GM19193 (cell line): Measurements from ENCODE around the gene MAEL.

Source experiments
- POLR2A ChIP-seq: IDR thresholded peaks from 4 replicates; pipeline ENCODE4 v1.6.1; 2011; ENCODE audit not compliant: insufficient read depth, insufficient read length; ENCODE audit errors: extremely low read depth

The MAEL gene

GRCh38 chr1:166971252-166971651, 17.8 kb upstream of the MAEL start:
- TF ChIP-seq POLR2A, result no peak

DNA sequence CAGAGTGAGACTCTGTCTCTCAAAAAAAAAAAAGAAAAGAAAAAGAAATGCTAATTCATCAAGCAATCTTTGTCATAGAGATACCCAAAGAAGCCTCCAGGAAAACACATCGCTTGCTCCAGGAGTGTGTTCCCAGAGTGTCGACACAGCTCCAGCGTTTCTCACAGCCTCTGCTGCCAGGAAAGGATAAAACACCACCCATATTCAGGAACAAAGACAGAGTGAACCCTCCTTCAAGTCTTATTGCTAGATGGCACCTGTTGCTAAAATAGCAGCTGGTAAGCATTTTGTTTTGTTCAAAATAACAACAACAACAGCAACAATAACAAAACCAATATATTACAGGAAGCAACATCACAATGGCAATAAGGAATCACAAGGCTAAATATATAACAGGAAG, 16.9 kb upstream of the MAEL start:
- TF ChIP-seq POLR2A, result no peak

DNA sequence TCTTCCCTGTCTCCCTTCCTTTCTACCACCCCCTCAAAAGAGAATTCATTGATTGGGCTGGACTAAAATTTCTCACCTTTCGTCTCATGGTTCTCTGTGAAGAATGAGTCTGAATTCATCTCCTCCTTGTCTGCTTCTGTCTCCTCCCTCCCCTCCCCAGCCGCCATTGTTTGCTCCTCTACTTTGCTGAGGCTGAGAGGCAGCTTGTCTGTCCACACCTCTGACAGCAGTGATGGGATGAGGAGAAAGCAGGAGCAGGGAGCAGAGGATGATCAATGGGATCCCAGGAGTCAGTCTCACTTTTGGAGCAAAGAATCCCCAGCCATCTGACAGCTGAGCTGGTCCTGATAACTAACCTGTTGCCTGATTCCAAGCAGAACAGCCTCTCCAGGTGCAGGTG, 16.3 kb upstream of the MAEL start:
- TF ChIP-seq POLR2A, result no peak

- TF ChIP-seq POLR2A, result no peak
Observed at GRCh38 chr1:166974647-166975345, 14.3 kb upstream of the MAEL start.

DNA sequence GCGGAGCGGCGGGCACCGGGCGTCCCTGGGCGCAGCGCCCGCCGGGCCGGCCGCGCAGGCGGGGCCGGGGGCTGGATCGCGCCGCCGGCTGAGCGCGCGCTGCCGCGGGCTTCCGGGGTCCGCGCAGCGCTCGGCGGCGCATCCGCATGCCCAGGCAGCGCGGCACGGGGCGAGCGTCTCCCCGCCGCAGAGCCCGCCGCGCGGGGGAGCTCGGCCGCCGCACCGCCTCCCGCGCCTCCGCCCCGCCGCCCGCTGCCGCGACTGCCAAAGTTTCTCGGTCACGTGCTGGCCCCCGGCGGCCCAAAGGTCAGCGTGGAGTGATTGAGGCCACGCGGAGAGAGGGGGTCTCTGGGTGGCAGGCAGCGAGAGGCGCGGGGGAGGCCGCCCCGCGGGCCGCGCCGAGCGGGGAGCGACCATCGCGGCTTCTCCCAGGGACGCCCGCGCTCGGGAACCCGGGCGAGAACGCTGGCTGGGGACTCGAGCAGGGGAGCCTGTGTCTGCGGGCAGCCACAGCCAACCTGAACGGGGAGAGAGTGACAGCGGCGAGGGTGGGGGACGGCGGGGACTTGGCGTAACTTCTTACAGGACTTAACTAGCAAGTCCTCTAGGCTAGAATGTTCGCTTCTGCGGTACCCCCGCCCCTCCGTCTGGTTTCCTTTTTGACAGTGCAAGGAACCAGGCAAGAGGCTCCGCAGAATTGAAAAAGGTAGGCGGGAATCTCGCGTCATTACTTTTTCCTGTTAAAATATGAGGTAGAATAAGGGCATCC, 13.5 kb upstream of the MAEL start, which contains the start of gene ILDR2:
Gene ILDR2 (minus strand): TSS at position 180 of the 769 bp plus-strand sequence. CDS start 272 bp downstream, outside the sequence.
- no peak for TF ChIP-seq POLR2A

- TF ChIP-seq POLR2A, result no peak
Observed at GRCh38 chr1:166977951-166978350, 11.1 kb upstream of the MAEL start.

GRCh38 chr1:166978821-166979220, 10.3 kb upstream of the MAEL start:
- TF ChIP-seq POLR2A, result no peak

DNA sequence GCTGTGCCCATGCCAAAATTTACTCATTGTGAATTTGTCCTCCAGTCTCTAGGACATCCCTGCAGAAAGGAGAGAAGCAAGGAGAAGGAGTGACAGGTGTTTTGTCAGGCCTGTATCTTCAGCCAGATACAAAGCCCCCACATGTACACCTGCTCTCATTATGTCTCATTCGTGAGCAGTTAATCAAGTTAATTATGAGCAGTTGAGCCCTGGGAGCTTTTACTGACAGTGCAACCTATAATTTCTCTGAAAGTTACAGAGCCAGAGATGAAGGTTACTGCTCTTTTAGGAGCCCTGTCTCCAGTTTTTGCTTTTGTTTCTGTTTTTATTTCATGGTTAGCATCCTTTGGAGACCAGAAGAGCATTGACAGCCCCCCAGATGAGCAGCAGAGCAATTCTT, 8.7 kb upstream of the MAEL start:
- no peak for TF ChIP-seq POLR2A

DNA sequence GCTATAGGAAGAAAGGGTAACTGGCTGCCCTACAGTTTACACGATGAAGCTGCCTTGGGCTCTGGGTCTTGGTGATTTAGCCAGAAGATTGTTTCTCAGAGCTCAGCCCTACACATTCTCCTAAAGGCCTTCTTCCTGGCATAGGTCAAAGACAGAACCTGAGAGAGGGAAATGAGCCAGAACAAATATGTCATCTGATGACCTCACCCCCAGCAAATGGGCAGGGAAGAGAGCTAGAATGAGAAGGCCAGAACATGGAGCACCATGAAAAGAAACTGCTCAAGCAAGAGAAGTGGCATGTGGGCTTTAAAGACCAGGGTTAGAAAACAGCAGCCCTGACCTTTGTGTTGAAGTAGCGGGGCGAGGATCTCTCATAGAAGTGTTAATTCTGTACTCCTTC, 8.3 kb upstream of the MAEL start:
- TF ChIP-seq POLR2A, result no peak

- no peak for TF ChIP-seq POLR2A
Observed at GRCh38 chr1:166981589-166981988, 7.5 kb upstream of the MAEL start.

- no peak for TF ChIP-seq POLR2A
Observed at GRCh38 chr1:166999075-166999474, 10.0 kb downstream of the MAEL start.

DNA sequence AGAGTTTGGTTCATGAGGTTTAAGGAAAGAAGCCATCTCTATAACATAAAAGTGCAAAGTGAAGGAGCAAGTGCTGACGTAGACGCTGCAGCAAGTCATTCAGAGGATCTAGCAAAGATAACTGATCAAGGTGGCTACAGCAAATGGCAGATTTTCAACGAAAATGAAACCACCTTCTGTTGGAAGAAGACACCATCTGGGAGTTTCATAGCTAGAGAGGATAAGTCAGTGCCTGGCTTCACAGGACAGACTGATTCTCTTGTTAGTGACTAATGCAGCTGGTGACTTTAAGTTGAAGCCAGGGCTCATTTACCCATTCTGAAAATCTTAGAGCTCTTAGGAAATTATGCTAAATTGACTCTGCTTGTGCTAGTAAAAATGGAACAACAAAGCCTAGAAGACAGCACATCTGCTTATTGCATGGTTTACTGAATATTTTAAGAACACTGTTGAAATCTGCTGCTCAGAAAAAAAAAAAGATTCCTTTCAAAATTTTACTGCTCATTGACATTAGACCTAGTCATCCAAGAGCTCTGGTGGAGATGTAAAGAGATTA, 10.5 kb downstream of the MAEL start:
- no peak for TF ChIP-seq POLR2A

GRCh38 chr1:167000546-167000945, 11.5 kb downstream of the MAEL start:
- no peak for TF ChIP-seq POLR2A

GRCh38 chr1:167002354-167002753, 13.3 kb downstream of the MAEL start:
- no peak for TF ChIP-seq POLR2A

- no peak for TF ChIP-seq POLR2A
Observed at GRCh38 chr1:167003711-167004110, 14.6 kb downstream of the MAEL start.
